PFSK-1 (cell line): ENCODE results near the gene GPBP1.

Source experiments
- FOXP2 ChIP-seq: optimal IDR thresholded peaks from 2 replicates; pipeline ENCODE3; 2011; ENCODE audit warnings: borderline replicate concordance, control low read depth, inconsistent platforms; ENCODE audit not compliant: insufficient read depth; ENCODE audit errors: extremely low read length, extremely low read depth
- POLR2AphosphoS5 ChIP-seq: IDR thresholded peaks from 2 replicates; pipeline ENCODE4 v1.6.1; 2012; ENCODE audit warnings: low read depth, mild to moderate bottlenecking, control low read depth, low read length, moderate library complexity
- SIN3A ChIP-seq: IDR thresholded peaks from 2 replicates; pipeline ENCODE4 v1.6.1; 2012; ENCODE audit warnings: mild to moderate bottlenecking, low read length, moderate library complexity, borderline replicate concordance; ENCODE audit not compliant: insufficient read depth
- TAF1 ChIP-seq: IDR thresholded peaks from 2 replicates; pipeline ENCODE4 v1.6.1; 2012; ENCODE audit warnings: low read length, control low read depth, borderline replicate concordance; ENCODE audit not compliant: insufficient read depth
- TF ChIP-seq, protein P1 (sequence below), 2 experiments: IDR thresholded peaks; 2 replicates each; pipeline versions ENCODE4 v1.6.1 to v1.8.0; 2011 to 2012; ENCODE audit warnings: low read depth in 2 of 2, low read length in 2 of 2, control low read depth in 1 of 2, inconsistent platforms in 1 of 2, mild to moderate bottlenecking in 1 of 2, moderate library complexity in 1 of 2; ENCODE audit not compliant: insufficient read depth in 1 of 2

The GPBP1 gene

DNA sequence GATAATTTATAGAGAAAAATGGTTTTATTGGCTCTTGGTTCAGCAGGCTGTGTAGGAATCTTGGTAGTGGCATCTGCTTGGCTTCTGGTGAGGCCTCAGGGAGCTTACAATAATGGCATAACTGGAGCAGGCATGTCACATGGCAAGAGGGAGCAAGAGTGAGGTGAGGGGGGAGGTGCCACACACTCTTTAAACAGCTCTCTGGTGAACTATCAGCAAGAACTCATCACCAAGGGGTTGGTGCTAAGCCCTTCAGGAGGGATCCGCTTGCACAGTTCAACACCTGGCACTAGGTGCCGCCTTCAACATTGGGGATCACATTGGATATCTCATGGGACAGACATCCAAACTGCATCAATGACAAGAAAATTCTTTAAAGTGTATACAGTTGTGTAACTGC is 10.5 kb downstream of the GPBP1 start:
- TF ChIP-seq POLR2AphosphoS5 (no peak), SIN3A (no peak), FOXP2 (no peak), TAF1 (no peak)
- TF ChIP-seq, protein P1, sequence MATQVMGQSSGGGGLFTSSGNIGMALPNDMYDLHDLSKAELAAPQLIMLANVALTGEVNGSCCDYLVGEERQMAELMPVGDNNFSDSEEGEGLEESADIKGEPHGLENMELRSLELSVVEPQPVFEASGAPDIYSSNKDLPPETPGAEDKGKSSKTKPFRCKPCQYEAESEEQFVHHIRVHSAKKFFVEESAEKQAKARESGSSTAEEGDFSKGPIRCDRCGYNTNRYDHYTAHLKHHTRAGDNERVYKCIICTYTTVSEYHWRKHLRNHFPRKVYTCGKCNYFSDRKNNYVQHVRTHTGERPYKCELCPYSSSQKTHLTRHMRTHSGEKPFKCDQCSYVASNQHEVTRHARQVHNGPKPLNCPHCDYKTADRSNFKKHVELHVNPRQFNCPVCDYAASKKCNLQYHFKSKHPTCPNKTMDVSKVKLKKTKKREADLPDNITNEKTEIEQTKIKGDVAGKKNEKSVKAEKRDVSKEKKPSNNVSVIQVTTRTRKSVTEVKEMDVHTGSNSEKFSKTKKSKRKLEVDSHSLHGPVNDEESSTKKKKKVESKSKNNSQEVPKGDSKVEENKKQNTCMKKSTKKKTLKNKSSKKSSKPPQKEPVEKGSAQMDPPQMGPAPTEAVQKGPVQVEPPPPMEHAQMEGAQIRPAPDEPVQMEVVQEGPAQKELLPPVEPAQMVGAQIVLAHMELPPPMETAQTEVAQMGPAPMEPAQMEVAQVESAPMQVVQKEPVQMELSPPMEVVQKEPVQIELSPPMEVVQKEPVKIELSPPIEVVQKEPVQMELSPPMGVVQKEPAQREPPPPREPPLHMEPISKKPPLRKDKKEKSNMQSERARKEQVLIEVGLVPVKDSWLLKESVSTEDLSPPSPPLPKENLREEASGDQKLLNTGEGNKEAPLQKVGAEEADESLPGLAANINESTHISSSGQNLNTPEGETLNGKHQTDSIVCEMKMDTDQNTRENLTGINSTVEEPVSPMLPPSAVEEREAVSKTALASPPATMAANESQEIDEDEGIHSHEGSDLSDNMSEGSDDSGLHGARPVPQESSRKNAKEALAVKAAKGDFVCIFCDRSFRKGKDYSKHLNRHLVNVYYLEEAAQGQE (IDR thresholded peaks at IDR 0.05; ENCODE audit: insufficient read depth in 1 of 2, low read depth in 2 of 2, low read length in 2 of 2): no peak

DNA sequence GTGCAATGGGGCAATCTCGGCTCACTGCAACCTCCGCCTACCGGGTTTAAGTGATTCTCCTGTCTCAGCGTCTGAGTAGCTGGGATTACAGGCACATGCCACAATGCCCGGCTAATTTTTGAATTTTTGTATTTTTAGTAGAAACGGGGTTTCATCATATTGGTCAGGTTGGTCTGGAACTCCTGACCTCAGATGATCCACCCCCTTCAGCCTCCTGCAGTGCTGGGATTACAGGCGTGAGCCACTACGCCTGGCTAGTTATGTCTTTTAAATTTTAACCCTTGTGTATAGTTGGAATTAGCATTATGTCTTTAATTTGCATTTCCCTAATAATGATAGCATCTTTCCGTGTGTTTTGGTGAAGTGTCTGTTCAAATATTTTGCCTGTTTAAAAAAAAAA is 11.5 kb downstream of the GPBP1 start:
- TF ChIP-seq, protein P1 (IDR thresholded peaks at IDR 0.05; ENCODE audit: insufficient read depth in 1 of 2, low read depth in 2 of 2, low read length in 2 of 2): no peak
- TF ChIP-seq TAF1: no peak
- TF ChIP-seq FOXP2: no peak
- TF ChIP-seq POLR2AphosphoS5: no peak
- no peak for TF ChIP-seq SIN3A

DNA sequence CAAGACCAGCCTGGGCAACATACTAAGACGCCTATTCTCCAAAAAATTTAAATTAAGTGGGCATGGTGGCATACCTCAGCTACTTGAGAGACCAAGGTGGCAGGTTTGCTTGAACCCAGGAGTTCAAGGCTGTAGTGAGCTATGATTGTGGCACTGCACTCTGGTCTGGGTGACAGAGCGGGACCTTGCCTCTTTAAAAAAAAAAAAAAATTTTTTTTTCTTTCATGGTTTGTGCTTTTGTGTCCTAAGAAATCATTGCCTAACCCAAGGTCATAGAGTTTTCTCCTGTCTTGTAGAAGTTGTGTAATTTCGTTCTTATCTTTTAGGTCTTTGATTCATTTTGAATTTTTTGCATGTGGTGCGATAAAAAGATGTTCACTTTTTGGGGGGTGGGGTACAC is 12.3 kb downstream of the GPBP1 start:
- TF ChIP-seq POLR2AphosphoS5 (no peak), TAF1 (no peak)
- TF ChIP-seq, protein P1 (IDR thresholded peaks at IDR 0.05; ENCODE audit: insufficient read depth in 1 of 2, low read depth in 2 of 2, low read length in 2 of 2): no peak

DNA sequence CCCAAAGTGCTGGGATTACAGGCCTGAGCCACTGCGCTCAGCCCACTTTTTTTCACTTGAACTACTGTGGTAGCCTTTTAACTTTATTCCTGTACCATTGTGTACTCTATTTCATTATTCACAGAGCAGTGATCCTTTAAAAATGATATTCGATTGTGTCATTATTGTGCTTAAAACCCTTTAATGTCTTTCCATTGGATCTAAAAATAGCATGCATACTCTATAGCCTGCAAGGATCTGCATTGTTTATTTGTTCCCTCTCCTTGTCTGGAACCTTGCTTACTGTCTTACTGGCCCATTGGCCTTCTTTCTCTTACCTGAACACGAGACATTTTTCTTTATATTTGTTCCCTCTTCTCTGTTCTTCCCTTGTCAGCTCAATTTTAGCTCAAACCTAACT is 15.7 kb downstream of the GPBP1 start:
- TF ChIP-seq, protein P1 (IDR thresholded peaks at IDR 0.05; ENCODE audit: insufficient read depth in 1 of 2, low read depth in 2 of 2, low read length in 2 of 2): no peak
- no peak for TF ChIP-seq POLR2AphosphoS5
- TF ChIP-seq FOXP2: no peak
- TF ChIP-seq SIN3A: no peak
- no peak for TF ChIP-seq TAF1

DNA sequence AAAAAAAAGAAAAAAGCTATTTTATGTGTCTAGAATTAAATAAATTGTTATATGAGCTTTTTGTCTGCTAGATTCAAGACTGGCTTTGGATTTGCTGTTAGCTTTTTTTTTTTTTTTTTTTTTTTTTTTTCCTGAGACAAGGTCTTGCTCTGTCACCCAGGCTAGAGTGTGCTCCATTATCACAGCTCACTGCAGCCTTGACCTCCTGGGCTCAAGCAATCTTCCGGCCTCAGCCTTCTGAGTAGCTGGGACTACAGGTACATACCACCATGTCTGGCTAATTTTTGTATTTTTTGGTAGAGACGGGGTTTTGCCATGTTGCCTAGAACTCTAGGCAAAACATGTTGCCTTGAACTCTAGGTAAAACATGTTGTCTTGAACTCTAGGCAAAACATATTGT is 16.7 kb downstream of the GPBP1 start:
- TF ChIP-seq FOXP2 (no peak), SIN3A (no peak), POLR2AphosphoS5 (no peak), TAF1 (no peak)
- TF ChIP-seq, protein P1 (IDR thresholded peaks at IDR 0.05; ENCODE audit: insufficient read depth in 1 of 2, low read depth in 2 of 2, low read length in 2 of 2): no peak
